Activated CD4-positive, alpha-beta memory T cell treated with anti-CD3 and anti-CD28 coated beads, Interleukin-2, amount 10 ng/mL, durations not matched to agents 7 days and 5 days (primary cell): ENCODE results near the gene TCEA3. TPM values are rescaled to one million over a fixed set of nuclear protein-coding genes. Genes with fewer than 3 reads are reported as not detected.

ENCODE experiments used
- CTCF ChIA-PET: fragments of 350-600 bp; sonication (Branson Sonifier 250); formaldehyde crosslinking; loops from one replicate; lab custom pipeline; 2021; ENCODE audit warnings: antibody characterized with exemption, inconsistent platforms; lab: Charles Lee
- POLR2A ChIA-PET: fragments of 350-600 bp; sonication (Branson Sonifier 250); formaldehyde crosslinking; loops from one replicate; lab custom pipeline; 2021; ENCODE audit warnings: antibody characterized with exemption; lab: Charles Lee
- DNase-seq: peaks from one replicate; pipeline ENCODE4 v3.0.0-alpha.2; 2020
- H3K27ac Mint-ChIP-seq: one replicate; pipeline ENCODE4 v1.8.0; 2021; ENCODE audit warnings: mild to moderate bottlenecking, mixed read lengths
- H3K27me3 Mint-ChIP-seq: one replicate; pipeline ENCODE4 v1.8.0; 2021; ENCODE audit warnings: mixed read lengths
- H3K36me3 Mint-ChIP-seq: one replicate; pipeline ENCODE4 v1.8.0; 2021; ENCODE audit warnings: low read depth, mixed read lengths
- H3K4me1 Mint-ChIP-seq: one replicate; pipeline ENCODE4 v1.8.0; 2021; ENCODE audit warnings: mixed read lengths
- H3K4me3 Mint-ChIP-seq: one replicate; pipeline ENCODE4 v1.8.0; 2021; ENCODE audit warnings: mild to moderate bottlenecking, mixed read lengths
- H3K9me3 Mint-ChIP-seq: one replicate; pipeline ENCODE4 v1.8.0; 2021; ENCODE audit warnings: mixed read lengths
- total RNA-seq, 2 experiments: library from RNA; stranded (reverse); gene quantifications; one replicate each; pipeline ENCODE4 v1.2.3, GENCODE V29; 2021

The TCEA3 gene
- total RNA-seq, 2 experiments from 2014 or later = 1.2 to 1.7 TPM

DNA sequence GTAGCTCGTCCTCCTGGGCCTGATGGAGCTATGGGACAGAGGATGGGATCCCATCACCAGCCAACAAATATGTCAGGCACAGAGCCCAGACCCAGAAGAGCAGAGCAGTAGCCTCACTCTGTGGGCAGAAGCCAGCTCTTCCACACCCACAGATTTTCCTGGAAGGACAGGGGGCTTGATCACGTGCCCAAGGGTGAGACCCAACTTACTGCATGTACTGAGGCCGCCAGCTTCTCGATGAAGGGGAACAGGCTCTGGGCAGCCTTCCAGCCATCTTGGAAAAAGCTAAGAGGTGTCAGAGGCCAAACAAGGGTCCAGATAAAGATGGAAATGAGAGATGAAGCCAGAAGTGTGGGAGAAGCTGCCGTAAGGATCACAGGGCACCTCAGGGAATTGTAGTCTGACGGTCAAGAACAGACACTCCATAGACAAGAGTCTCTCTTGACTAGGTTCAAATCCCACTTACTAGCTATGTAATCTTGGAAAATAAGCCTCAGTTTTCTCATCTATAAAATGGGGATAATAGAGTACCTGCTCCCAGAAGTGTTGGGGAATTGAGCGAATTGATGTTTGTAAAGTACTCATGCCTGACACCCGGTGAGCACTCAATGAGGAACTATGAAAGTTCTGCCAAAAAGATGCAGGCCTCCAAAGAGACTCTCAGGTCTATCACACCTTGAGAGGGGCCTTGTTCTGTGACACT is 17.0 kb upstream of the TCEA3 start:
- ChIA-PET CTCF (interaction anchor here (0.8 kb wide), 1 partner anchor 329 kb away, joined by 3 read pairs; no protein-coding TSS in a partner anchor), POLR2A (no interaction called here)
- no peaks in the 10 kb centered on the region for H3K4me1 Mint-ChIP-seq
- H3K36me3 Mint-ChIP-seq = no peaks in the 10 kb centered on the region
- no peak overlapping the region for H3K27ac Mint-ChIP-seq
- H3K27me3 Mint-ChIP-seq = peaks cover 1% of the 10 kb centered on the region
- H3K9me3 Mint-ChIP-seq = no peaks in the 10 kb centered on the region
- DNase-seq = no peak
- no peak overlapping the region for H3K4me3 Mint-ChIP-seq

DNA sequence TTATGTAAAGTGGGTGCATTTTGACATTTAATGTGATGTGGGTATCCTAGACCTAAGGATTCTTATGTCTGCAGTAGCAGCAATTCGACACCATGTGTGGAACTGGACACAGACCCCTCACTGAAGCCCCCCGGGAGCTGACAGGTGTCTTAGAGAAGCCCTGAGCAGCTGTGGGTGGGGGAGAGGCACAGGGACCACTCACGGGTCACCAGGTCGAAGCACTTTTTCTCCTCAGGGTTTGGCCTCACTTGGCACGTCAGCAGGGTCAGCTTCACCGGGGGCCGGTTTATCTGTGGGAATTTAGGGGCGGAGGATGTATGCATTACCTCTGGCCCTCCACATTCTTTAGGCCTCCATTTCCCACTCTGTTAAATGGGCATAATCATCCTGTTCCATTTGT is 14.0 kb upstream of the TCEA3 start:
- ChIA-PET POLR2A (no interaction called here), CTCF (no interaction called here)
- Mint-ChIP-seq H3K27ac (no peak overlapping the region), H3K4me1 (no peaks in the 10 kb centered on the region), H3K36me3 (no peaks in the 10 kb centered on the region), H3K4me3 (no peak overlapping the region), H3K9me3 (no peaks in the 10 kb centered on the region), H3K27me3 (peaks cover 10% of the 10 kb centered on the region)
- no peak for DNase-seq

DNA sequence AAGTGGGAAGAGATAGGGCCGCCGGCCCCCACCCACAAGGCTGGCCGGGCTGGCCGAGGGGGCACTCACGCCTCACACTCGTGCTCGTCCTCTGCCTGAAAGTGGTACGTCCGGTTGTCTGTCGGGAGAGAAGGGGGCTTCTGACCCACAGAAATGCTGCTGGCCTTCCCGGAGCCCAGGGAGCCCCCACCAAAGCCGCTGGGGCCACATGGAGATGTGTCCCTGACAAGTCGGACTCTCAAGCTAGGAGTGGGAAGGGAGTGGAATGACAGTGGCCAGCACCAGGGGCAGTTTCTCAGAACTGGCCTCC is 12.8 kb upstream of the TCEA3 start:
- POLR2A ChIA-PET = no interaction called here
- Mint-ChIP-seq H3K9me3 (no peaks in the 10 kb centered on the region), H3K4me1 (no peaks in the 10 kb centered on the region), H3K4me3 (no peak overlapping the region), H3K27me3 (peaks cover 13% of the 10 kb centered on the region), H3K36me3 (no peaks in the 10 kb centered on the region), H3K27ac (no peak overlapping the region)
- CTCF ChIA-PET = no interaction called here
- no peak for DNase-seq

DNA sequence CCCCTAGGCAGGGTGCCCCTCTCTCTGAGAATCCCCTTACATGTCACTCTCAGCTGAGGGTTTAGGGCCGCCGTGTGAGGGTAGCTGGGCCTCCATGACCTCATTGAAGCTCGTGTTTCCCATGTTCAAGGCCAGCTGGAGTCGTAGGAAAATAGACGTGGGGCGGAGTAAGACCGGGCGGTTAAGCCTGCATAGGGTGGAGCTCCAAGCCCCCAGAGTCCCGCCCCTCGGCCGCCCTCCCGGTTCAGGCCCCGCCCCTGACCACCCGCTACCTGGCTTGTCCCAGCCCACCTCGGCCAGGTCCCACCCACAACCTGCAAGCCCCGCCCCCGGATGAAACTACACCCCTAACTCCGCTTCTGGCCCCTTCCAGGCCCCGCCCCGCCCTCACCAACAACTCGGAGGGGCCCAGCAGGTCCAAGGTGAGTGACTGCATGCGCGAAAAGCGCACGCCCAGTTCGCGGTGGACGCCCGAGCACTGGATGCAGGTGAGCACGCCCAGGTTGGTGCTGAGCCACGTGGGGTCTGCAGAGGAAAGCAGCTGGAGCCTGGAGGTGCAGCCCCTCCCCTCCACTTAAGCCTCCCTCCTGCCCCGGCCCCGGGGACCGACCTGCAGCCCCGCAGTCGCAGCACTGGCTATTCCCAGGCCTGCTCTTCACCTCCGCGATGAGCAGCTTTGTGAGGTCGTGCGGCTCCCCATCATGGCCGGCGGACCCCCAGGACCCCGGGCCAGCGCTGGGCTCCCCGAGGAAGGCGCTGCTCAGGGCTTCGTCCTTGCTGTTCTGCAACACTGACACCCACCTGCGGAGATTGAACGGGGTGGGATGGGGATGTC is 12.2 kb upstream of the TCEA3 start:
- Mint-ChIP-seq H3K27me3 (peaks cover 14% of the 10 kb centered on the region), H3K27ac (no peak overlapping the region), H3K36me3 (no peaks in the 10 kb centered on the region), H3K9me3 (no peaks in the 10 kb centered on the region), H3K4me1 (no peaks in the 10 kb centered on the region), H3K4me3 (no peak overlapping the region)
- ChIA-PET POLR2A (no interaction called here), CTCF (no interaction called here)
- no peak for DNase-seq

DNA sequence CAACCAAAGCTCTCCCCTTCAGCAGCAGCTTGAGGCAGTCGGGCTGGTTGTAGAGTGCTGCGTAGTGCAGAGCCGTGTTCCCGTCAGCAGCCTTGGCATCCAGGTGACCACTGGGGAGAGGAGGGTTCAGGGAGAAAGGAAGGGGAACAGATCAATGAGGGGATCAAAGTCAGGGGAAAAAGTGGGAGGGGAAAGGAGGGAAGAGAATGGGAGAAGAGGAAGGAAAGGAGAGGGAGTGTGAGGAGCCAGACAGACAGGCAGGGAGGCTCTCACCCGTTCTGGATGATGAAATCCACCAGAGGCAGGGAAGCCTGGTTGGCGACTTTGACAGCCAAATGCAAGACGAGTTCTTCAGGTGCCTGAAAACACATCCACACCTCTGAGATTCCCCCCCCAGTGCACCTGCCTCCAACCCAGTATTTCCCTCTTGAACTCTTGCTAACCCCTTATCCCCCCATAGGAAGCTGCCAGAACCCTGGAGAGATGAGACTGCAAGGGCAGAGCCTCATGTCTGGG is 9.8 kb upstream of the TCEA3 start:
- Mint-ChIP-seq H3K9me3 (no peaks in the 10 kb centered on the region), H3K4me3 (no peak overlapping the region), H3K27ac (no peak overlapping the region), H3K27me3 (peaks cover 16% of the 10 kb centered on the region), H3K36me3 (no peaks in the 10 kb centered on the region), H3K4me1 (no peaks in the 10 kb centered on the region)
- no peak for DNase-seq
- CTCF ChIA-PET = interaction anchor here (0.9 kb wide), 1 partner anchor 22 kb away, joined by 3 read pairs; no protein-coding TSS in a partner anchor
- POLR2A ChIA-PET = no interaction called here

DNA sequence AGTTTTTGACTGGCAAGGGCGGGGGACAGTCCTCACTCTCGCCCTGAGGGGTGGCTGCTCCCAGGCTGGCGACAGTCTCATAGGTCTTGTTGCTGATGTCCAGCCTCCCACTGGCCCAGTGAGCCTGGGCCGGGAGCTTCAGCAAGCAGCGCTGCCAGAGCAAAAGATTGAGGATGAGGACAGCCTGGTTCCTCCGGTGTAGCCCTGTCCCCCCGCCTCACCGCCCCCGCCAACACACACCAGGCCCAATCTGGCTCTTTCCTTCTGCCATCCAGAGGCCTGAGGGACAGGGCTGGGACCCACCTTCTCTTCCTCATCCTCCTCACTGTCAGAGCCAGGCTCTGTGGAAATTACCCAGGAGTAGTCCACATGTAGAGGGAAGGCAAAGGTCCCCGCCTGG is 8.6 kb upstream of the TCEA3 start:
- POLR2A ChIA-PET = interaction anchor here (1.4 kb wide), 1 partner anchor 15 kb away, joined by 3 read pairs; no protein-coding TSS in a partner anchor
- Mint-ChIP-seq H3K36me3 (no peaks in the 10 kb centered on the region), H3K4me3 (no peak overlapping the region), H3K9me3 (no peaks in the 10 kb centered on the region), H3K27me3 (peaks cover 21% of the 10 kb centered on the region), H3K27ac (no peak overlapping the region), H3K4me1 (no peaks in the 10 kb centered on the region)
- CTCF ChIA-PET = no interaction called here
- no peak for DNase-seq

DNA sequence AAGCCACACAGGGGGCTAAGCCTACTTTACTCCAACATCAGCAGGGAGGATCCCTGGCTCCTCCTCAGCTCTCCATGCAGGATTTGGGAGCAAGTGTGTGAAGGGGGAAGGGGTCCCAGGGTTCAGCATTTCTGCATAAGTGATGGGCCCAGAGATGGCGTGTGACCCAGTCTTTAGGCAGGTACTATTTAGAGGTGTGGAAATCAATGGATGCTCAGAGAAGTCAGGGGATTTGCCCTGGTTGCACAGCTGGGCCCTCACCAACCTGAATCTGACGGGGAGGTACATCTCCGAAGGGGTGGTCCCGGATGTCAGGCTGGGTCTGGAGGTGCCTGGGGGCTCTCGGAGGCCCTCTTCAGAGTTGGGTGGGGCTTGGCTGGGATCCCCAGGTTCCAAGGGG is 6.9 kb upstream of the TCEA3 start:
- Mint-ChIP-seq H3K27ac (no peak overlapping the region), H3K36me3 (no peaks in the 10 kb centered on the region), H3K27me3 (peaks cover 29% of the 10 kb centered on the region), H3K9me3 (no peaks in the 10 kb centered on the region), H3K4me1 (no peaks in the 10 kb centered on the region), H3K4me3 (no peak overlapping the region)
- no peak for DNase-seq
- POLR2A ChIA-PET = no interaction called here
- CTCF ChIA-PET = no interaction called here

DNA sequence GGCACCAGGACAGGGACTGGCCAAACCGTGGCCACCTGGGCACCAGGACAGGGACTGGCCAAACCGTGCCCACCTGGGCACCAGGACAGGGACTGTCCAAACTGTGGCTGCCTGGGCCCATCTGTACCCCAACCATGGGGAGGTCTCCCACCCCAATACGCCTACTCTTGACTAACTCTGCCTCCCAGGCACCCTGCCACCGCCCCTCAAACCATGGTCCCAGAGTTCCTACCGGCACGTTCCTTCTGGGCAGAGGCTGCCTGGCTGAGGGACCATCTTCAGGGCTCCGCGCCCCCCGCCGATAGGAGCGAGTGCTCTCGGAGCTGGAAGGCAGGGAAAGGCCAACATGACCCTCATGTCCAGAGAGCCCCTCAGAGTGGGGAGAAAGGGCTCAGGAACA is 6.3 kb upstream of the TCEA3 start:
- H3K4me3 Mint-ChIP-seq = no peak overlapping the region
- CTCF ChIA-PET = no interaction called here

DNA sequence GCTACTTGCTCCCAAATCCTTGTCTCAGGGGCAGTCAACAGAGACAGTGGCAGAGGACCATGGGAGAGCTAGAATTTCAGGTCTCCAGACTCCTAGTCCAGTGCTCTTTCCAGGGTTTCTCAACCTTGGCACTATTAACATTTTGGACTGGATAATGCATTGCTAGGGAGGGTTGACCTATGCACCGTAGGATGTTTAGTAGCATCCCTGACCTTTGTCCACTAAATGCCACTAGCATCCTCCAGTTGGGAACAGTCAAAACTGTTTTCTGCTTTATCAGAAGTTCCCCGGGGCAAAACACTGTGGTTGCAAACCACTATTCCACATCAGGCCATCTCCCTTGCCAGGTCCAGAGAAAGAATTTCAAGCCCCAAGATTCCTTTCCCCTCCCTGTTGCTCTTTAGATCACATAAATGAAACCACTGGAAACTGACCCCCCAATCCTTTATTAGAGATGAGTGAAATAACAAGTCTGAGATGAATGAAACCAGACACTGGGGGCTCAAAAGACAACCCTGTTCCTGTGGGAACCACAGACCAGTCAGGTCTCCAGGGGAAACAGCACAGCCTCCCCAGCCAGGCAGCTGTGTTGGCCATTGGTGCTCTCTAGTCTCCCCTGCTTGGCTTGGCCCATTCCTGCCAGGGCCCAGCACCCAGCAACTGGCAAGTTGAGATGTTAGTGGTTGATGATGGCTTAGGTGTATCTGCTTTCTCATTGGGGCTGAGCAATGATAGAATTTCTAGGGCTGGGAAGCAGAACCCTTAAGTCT is 3.8 kb upstream of the TCEA3 start:
- Mint-ChIP-seq H3K27ac (no peak overlapping the region), H3K4me3 (no peak overlapping the region), H3K9me3 (no peaks in the 10 kb centered on the region), H3K36me3 (no peaks in the 10 kb centered on the region), H3K4me1 (peaks cover 11% of the 10 kb centered on the region), H3K27me3 (peaks cover 42% of the 10 kb centered on the region)
- CTCF ChIA-PET = no interaction called here
- POLR2A ChIA-PET = no interaction called here
- DNase-seq = no peak

More for the DNA sequence above, 6.3 kb upstream of the TCEA3 start:
- peaks cover 34% of the 10 kb centered on the region for H3K27me3 Mint-ChIP-seq
- no peak overlapping the region for H3K27ac Mint-ChIP-seq
- H3K36me3 Mint-ChIP-seq = no peaks in the 10 kb centered on the region
- POLR2A ChIA-PET = no interaction called here
- no peaks in the 10 kb centered on the region for H3K9me3 Mint-ChIP-seq
- no peaks in the 10 kb centered on the region for H3K4me1 Mint-ChIP-seq
- DNase-seq = no peak

DNA sequence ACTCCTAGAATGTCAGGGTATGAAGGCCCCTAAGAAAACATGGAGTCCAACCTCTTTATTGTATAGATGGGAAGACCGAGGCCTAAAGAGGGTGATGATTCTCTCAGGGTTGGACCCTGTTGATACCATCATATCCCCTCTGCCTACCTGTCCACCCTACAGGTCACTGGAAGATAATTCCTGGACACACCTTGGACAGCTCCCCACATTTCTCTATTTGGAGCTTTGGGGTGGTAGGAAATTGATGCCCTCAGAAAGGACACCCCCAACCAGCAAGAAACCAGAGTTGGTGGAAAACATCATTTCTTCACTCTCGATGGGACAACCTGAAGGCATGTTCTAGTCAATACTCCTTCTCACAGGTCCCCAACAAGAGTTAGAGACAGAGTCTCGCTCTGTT is 3.0 kb upstream of the TCEA3 start:
- peaks cover 19% of the 10 kb centered on the region for H3K4me1 Mint-ChIP-seq
- POLR2A ChIA-PET = no interaction called here
- no peak overlapping the region for H3K4me3 Mint-ChIP-seq
- H3K27me3 Mint-ChIP-seq = peaks cover 45% of the 10 kb centered on the region
- no peaks in the 10 kb centered on the region for H3K36me3 Mint-ChIP-seq
- CTCF ChIA-PET = no interaction called here
- no peak overlapping the region for H3K27ac Mint-ChIP-seq
- DNase-seq = no peak
- H3K9me3 Mint-ChIP-seq = no peaks in the 10 kb centered on the region

DNA sequence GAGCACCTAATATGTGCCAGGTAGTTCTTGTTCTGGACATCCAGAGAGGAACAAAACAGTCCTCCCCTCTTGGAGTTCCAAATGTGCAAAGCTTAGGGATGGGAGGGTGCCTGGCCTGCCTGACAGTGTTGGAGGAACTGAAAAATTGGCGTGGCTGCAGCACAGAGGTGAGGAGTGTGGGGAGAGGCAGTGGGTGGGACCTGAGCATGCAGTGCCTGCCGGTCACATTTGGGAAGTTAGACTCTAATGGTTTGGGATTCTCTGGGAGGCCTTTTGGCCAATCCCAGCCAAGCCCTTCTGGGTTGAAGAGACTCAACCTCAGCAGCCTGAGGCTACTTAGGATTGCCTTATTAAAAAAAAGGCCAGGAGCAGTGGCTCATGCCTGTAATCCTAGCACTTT is 2.3 kb upstream of the TCEA3 start:
- no peaks in the 10 kb centered on the region for H3K36me3 Mint-ChIP-seq
- CTCF ChIA-PET = no interaction called here
- H3K4me3 Mint-ChIP-seq = no peak overlapping the region
- H3K4me1 Mint-ChIP-seq = peaks cover 26% of the 10 kb centered on the region
- H3K27me3 Mint-ChIP-seq = peaks cover 47% of the 10 kb centered on the region
- no peaks in the 10 kb centered on the region for H3K9me3 Mint-ChIP-seq
- POLR2A ChIA-PET = no interaction called here
- H3K27ac Mint-ChIP-seq = no peak overlapping the region
- no peak for DNase-seq

DNA sequence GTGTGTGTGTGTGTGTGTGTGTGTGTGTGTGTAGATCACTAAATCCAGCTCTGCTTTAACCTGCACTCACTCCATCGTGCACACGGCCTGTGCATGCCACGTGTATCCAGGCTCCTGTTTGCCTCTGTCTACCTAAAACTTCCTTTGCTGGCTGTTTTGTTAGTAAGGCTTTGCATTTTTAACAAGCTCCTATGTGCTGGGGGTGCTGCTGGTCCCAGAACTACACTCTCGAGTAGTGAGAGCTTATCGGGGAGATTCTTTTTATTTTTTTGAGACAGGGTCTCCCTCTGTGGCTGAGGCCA is 596 bp upstream of the TCEA3 start:
- CTCF ChIA-PET = no interaction called here
- H3K27ac Mint-ChIP-seq = no peak overlapping the region

More for the DNA sequence above, 596 bp upstream of the TCEA3 start:
- Mint-ChIP-seq H3K9me3 (no peaks in the 10 kb centered on the region), H3K36me3 (no peaks in the 10 kb centered on the region), H3K4me1 (peaks cover 31% of the 10 kb centered on the region), H3K4me3 (no peak overlapping the region), H3K27me3 (peaks cover 54% of the 10 kb centered on the region)
- POLR2A ChIA-PET = interaction anchor here (0.9 kb wide), 1 partner anchor 128 kb away, joined by 3 read pairs; no protein-coding TSS in a partner anchor
- DNase-seq = no peak
